Measurements from ENCODE around the gene PSMG3. TPM values are rescaled to one million over a fixed set of nuclear protein-coding genes. Genes with fewer than 3 reads are reported as not detected.
"Not testable (repeated sequence)": the region's sequence is repeated elsewhere in the genome, so short reads cannot be mapped to it uniquely, and the experiment has no call there.

The PSMG3 gene
- total and polyA plus RNA-seq, 2 donors: 12.1 to 34.6 TPM

DNA sequence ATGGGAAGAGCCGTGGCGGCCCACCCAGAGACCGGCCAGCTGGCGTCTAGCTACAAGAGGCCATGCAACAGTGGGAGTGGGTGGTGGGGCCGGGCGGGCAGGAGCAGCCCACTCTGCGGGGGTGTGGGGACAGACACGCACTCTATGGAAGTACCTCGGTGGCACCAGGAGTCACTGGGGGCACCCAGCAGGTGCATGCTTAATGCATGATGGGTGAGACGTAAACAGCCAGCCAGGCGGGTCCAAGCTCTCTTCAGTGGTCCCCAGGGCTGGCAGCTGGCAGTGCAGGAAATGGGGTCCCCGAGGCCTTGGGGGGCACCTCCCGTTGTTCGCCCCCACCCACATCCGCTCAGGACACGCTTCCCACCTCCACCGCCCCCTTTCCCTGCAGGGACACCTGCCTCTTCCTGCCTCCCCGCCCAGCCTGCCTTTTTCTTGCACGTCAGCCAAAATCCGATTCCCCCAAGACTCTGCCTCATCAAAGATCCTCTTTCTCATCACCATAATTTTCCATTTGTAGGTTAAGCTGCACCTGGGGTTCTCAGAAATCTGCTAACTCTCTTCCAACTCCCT is 22.6 kb upstream of the PSMG3 start:
- Histone ChIP-seq H3K4me3 (ENCODE audit: low read depth, low read length) (no peak overlapping the region), H3K27ac (ENCODE audit: low read depth) (no peak overlapping the region), H3K4me1 (ENCODE audit: insufficient read depth) (no peaks in the 10 kb centered on the region), H3K36me3 (ENCODE audit: insufficient read depth) (no peaks in the 10 kb centered on the region)
- DNase-seq (ENCODE audit: extremely low spot score): no peak
- WGBS: 57% methylated on average over 20 of the region's 20 CpGs

DNA sequence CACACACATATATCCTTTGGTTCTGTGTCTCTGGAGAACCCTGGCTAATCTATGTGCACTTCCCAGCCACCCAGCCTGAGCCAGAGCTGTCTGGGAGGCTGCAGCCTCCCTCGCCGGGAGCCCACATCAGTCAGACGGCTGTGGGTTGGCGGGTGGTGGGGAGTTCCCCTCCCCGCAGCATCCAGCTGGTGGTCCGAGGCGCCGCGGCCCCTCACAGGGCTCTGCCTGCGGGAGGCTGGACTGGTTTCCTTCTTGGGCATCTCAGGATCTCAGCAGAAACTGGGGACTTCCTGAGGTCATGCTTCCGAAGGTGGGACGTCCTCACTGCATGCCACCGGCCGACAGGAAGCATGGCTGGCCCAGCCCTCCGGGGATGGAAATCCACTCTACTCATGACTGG is 22.0 kb upstream of the PSMG3 start:
- Histone ChIP-seq H3K27ac (ENCODE audit: low read depth) (no peak overlapping the region), H3K4me1 (ENCODE audit: insufficient read depth) (no peaks in the 10 kb centered on the region), H3K36me3 (ENCODE audit: insufficient read depth) (no peaks in the 10 kb centered on the region), H3K4me3 (ENCODE audit: low read depth, low read length) (no peak overlapping the region)
- no peak for DNase-seq (ENCODE audit: extremely low spot score)
- WGBS: 18% methylated on average over 15 of the region's 15 CpGs

- no peak overlapping the region for H3K4me3 ChIP-seq (ENCODE audit: low read depth, low read length)
- H3K4me1 ChIP-seq (ENCODE audit: insufficient read depth): no peaks in the 10 kb centered on the region
- H3K27ac ChIP-seq (ENCODE audit: low read depth): no peak overlapping the region
- WGBS: 56% methylated on average over 6 of the region's 6 CpGs
- no peak for DNase-seq (ENCODE audit: extremely low spot score)
- H3K36me3 ChIP-seq (ENCODE audit: insufficient read depth): no peaks in the 10 kb centered on the region
Observed at GRCh38 chr7:1591396-1591795, 21.6 kb upstream of the PSMG3 start.

DNA sequence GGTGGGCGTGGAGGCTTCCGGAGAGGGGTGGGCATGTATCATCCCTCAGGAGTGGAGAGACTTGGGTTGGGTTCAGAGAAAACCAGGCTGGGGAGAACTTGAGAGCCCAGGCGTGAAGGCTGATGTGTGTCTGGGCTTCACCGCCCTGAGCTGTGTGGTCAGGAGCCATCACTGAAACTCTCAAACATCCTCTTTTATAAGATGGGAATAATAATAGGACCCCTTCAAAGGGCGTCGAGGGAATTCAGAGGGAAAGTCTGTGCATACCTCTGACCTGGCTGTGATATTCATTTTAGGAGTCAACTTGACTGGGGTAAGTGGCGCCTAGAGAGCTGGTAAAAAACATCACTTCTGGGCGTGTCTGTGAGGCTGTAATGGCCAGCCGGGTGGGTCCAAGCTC is 21.1 kb upstream of the PSMG3 start:
- no peak overlapping the region for H3K27ac ChIP-seq (ENCODE audit: low read depth)
- H3K4me1 ChIP-seq (ENCODE audit: insufficient read depth): no peaks in the 10 kb centered on the region
- 61% methylated on average over 9 of the region's 9 CpGs for WGBS
- no peaks in the 10 kb centered on the region for H3K36me3 ChIP-seq (ENCODE audit: insufficient read depth)
- H3K4me3 ChIP-seq (ENCODE audit: low read depth, low read length): no peak overlapping the region
- no peak for DNase-seq (ENCODE audit: extremely low spot score)

DNA sequence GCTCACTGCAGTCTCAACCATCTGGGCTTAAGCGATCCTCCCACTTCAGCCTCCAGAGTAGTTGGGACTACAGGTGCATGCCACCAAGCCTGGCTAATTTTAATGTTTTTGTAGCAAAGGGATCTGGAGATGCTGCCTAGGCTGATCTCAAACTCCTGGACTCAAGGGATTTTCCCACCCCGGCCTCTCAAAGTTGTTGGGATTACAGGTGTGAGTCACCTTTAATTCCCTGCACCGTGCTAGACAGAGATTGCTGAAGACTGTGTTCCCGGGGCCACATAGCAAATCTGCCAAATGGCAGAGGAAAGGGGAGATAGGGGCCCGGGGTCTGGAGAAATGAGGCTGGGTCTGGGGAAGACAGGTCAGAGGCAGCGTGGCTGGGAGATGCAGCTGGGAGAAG is 20.6 kb upstream of the PSMG3 start:
- Histone ChIP-seq H3K36me3 (ENCODE audit: insufficient read depth) (no peaks in the 10 kb centered on the region), H3K27ac (ENCODE audit: low read depth) (no peak overlapping the region), H3K4me3 (ENCODE audit: low read depth, low read length) (no peak overlapping the region), H3K4me1 (ENCODE audit: insufficient read depth) (no peaks in the 10 kb centered on the region)
- 70% methylated on average over 6 of the region's 6 CpGs for WGBS
- no peak for DNase-seq (ENCODE audit: extremely low spot score)

- no peak overlapping the region for H3K4me3 ChIP-seq (ENCODE audit: low read depth, low read length)
- H3K4me1 ChIP-seq (ENCODE audit: insufficient read depth): no peaks in the 10 kb centered on the region
- 96% methylated on average over 1 of the region's 1 CpG for WGBS
- H3K36me3 ChIP-seq (ENCODE audit: insufficient read depth): no peaks in the 10 kb centered on the region
- DNase-seq (ENCODE audit: extremely low spot score): no peak
- H3K27ac ChIP-seq (ENCODE audit: low read depth): no peak overlapping the region
Observed at GRCh38 chr7:1588978-1589377, 19.1 kb upstream of the PSMG3 start.

DNA sequence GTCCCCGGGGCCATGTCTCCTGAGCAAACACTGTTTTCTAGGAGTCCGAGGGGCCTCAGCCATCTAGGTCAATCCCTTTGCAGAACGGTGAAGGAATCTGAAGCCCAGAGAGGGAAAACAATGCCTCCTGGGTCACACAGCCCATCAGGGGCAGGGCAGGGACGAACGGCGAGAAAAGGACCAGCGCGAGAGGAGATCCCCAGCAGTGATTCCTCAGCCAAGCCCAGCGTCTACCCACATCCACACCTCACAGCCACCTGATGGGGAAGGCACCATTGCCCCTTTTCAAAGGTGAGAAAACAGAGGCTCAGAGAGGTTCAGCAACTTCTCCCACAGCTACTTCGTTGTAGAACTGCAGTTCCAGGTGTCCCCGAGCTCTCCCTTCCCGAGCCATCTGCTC is 17.9 kb upstream of the PSMG3 start:
- H3K36me3 ChIP-seq (ENCODE audit: insufficient read depth): no peaks in the 10 kb centered on the region
- no peak for DNase-seq (ENCODE audit: extremely low spot score)
- no peaks in the 10 kb centered on the region for H3K4me1 ChIP-seq (ENCODE audit: insufficient read depth)
- H3K27ac ChIP-seq (ENCODE audit: low read depth): no peak overlapping the region
- H3K4me3 ChIP-seq (ENCODE audit: low read depth, low read length): no peak overlapping the region
- 81% methylated on average over 12 of the region's 12 CpGs for WGBS

DNA sequence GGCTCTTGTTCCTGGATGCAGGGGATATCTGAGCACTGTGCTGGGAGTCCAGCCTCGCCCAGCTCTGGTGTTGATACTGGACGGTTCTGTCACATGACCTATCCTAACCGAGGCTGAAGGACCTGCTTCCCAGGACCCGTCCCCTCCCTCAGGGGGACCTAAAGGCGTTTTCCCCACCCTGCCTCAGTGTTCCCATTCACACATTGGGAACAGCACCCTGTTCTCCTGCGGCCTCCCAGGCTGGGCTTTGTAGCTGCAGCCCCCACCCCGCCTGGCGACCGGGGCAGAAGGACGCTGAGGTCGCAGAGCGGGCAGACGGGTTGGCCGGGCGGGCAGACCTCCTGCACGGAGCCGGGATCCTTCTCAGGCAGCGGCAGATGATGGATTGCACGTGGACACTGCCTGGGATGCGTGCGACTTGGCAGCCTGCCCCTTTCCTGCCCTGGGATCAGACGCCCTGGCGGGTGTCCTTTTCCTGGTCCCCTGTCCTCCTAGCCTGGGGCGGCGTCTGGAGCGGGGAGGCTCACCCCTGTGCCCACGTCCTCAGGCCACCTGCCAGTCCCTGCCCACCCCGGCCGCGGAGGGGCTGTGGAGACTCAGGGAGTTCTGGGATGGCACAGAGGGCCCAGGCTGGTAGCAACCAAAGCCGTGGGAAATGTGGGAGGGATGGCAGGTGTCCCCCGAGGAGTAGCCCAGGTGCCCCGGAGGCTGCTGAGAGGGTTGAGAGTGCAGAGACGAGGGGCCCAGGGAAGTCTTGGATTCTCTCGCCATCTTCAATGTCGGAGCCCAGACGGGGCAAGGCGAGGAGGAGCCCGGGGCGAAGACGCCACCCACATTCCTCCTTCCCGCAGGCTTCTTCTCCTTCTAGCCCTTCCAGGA is 17.2 kb upstream of the PSMG3 start:
- Histone ChIP-seq H3K27ac (ENCODE audit: low read depth) (no peak overlapping the region), H3K36me3 (ENCODE audit: insufficient read depth) (no peaks in the 10 kb centered on the region), H3K4me3 (ENCODE audit: low read depth, low read length) (no peak overlapping the region), H3K4me1 (ENCODE audit: insufficient read depth) (no peaks in the 10 kb centered on the region)
- DNase-seq (ENCODE audit: extremely low spot score): no peak
- 57% methylated on average over 42 of the region's 42 CpGs for WGBS

GRCh38 chr7:1586126-1586826 is 16.4 kb upstream of the PSMG3 start:
- H3K36me3 ChIP-seq (ENCODE audit: insufficient read depth): no peaks in the 10 kb centered on the region
- DNase-seq (ENCODE audit: extremely low spot score): peak; percentile 39
- no peak overlapping the region for H3K27ac ChIP-seq (ENCODE audit: low read depth)
- WGBS: 59% methylated on average over 34 of the region's 34 CpGs
- H3K4me3 ChIP-seq (ENCODE audit: low read depth, low read length): no peak overlapping the region
- H3K4me1 ChIP-seq (ENCODE audit: insufficient read depth): no peaks in the 10 kb centered on the region

GRCh38 chr7:1585142-1585981 is 15.5 kb upstream of the PSMG3 start:
- 79% methylated on average over 37 of the region's 37 CpGs for WGBS
- no peaks in the 10 kb centered on the region for H3K4me1 ChIP-seq (ENCODE audit: insufficient read depth)
- no peak overlapping the region for H3K4me3 ChIP-seq (ENCODE audit: low read depth, low read length)

GRCh38 chr7:1584700-1585099 is 14.9 kb upstream of the PSMG3 start:
- Histone ChIP-seq H3K27ac (ENCODE audit: low read depth) (no peak overlapping the region), H3K36me3 (ENCODE audit: insufficient read depth) (no peaks in the 10 kb centered on the region), H3K4me1 (ENCODE audit: insufficient read depth) (no peaks in the 10 kb centered on the region), H3K4me3 (ENCODE audit: low read depth, low read length) (no peak overlapping the region)
- DNase-seq (ENCODE audit: extremely low spot score): no peak
- WGBS: 90% methylated on average over 18 of the region's 18 CpGs

More at GRCh38 chr7:1585142-1585981, 15.5 kb upstream of the PSMG3 start:
- no peak for DNase-seq (ENCODE audit: extremely low spot score)
- no peaks in the 10 kb centered on the region for H3K36me3 ChIP-seq (ENCODE audit: insufficient read depth)
- H3K27ac ChIP-seq (ENCODE audit: low read depth): no peak overlapping the region

- H3K4me1 ChIP-seq (ENCODE audit: insufficient read depth); H3K36me3 ChIP-seq (ENCODE audit: insufficient read depth); H3K4me3 ChIP-seq (ENCODE audit: low read depth, low read length); H3K27ac ChIP-seq (ENCODE audit: low read depth); DNase-seq (ENCODE audit: extremely low spot score): not testable (repeated sequence)
- 86% methylated on average over 19 of the region's 19 CpGs for WGBS
Observed at GRCh38 chr7:1583241-1583930, 13.6 kb upstream of the PSMG3 start.

All from urinary bladder (tissue), 4 donors.